ENCODE measurements around the gene MOV10L1. TPM values are rescaled to one million over a fixed set of nuclear protein-coding genes. Genes with fewer than 3 reads are reported as not detected.

MOV10L1 gene
- total RNA-seq, 1 experiment from 2014 or later = not detected

GRCh38 chr22:50062509-50063135, 27.2 kb upstream of the MOV10L1 start:
- CTCF ChIA-PET = no interaction called here

DNA sequence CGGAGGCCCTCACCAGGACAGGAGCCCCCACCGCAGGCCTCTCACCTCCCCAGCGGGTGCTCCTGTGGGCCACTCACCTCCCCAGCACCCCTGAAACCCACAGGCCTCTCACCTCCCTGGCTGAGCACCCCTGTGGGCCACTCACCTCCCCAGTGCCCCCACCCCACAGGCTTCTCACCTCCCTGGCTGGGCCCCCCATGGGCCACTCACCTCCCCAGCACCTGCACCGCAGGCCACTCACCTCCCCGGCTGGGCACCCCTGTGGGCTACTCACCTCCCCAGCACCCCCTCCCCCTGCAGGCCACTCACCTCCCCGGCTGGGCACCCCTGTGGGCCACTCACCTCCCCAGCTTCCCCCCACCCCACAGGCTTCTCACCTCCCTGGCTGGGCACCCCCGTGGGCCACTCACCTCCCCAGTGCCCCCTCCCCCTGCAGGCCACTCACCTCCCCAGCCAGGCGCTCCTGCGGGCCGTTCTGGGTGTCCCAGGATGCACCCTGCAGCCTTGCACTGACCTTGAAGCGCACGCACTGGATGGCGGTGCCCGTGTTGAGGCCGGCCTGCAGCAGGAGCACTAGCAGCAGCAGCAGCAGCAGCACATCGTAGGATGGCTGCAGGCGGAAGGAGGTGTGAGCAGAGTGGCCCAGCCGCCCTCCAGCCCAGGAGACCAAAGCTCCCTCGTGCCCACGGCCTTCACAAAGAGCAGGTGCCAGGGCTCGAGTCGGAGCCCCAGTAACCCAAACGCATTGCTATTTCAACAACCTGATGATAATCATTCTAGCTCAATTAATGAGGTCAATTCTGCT, 26.0 kb upstream of the MOV10L1 start:
- CTCF ChIA-PET = no interaction called here
- no peak for TF ChIP-seq EZH2 (IDR thresholded peaks at IDR 0.05; ENCODE audit: borderline replicate concordance, low read depth, low read length, poor library complexity, severe bottlenecking)
- no peak for TF ChIP-seq CTCF (conservative IDR thresholded peaks at IDR 0.05; ENCODE audit: low read depth, low read length)
- intact Hi-C loops (cut with micrococcal nuclease; ENCODE audit: unreplicated experiment) = no loop called here
- Histone ChIP-seq H3K27ac (ENCODE audit: low read depth, low read length, poor library complexity, severe bottlenecking) (no peak overlapping the region), H3K36me3 (ENCODE audit: insufficient read depth, low read length, poor library complexity, severe bottlenecking) (no peaks in the 10 kb centered on the region), H3K9me3 (ENCODE audit: low read depth, low read length, poor library complexity, severe bottlenecking) (no peaks in the 10 kb centered on the region), H3K4me3 (ENCODE audit: low read depth, low read length, poor library complexity, severe bottlenecking) (no peak overlapping the region), H3K4me1 (ENCODE audit: insufficient read depth, low read length, poor library complexity, severe bottlenecking) (peaks cover 5% of the 10 kb centered on the region), H3K27me3 (replicated peaks; ENCODE audit: insufficient read depth, low read depth, low read length, poor library complexity) (peaks cover 12% of the 10 kb centered on the region)
- POLR2A ChIA-PET (ENCODE audit: low non-redundant PET) = no interaction called here
- BruUV-seq (replicated peaks) = no TSS peak
- no peak for DNase-seq (ENCODE audit: low spot score)

More at GRCh38 chr22:50062509-50063135, 27.2 kb upstream of the MOV10L1 start:
- POLR2A ChIA-PET (ENCODE audit: low non-redundant PET) = no interaction called here
- TF ChIP-seq EZH2 (IDR thresholded peaks at IDR 0.05; ENCODE audit: borderline replicate concordance, low read depth, low read length, poor library complexity, severe bottlenecking) (no peak), CTCF (conservative IDR thresholded peaks at IDR 0.05; ENCODE audit: low read depth, low read length) (no peak)
- Histone ChIP-seq H3K27me3 (replicated peaks; ENCODE audit: insufficient read depth, low read depth, low read length, poor library complexity) (peaks cover 20% of the 10 kb centered on the region), H3K27ac (ENCODE audit: low read depth, low read length, poor library complexity, severe bottlenecking) (no peak overlapping the region), H3K4me1 (ENCODE audit: insufficient read depth, low read length, poor library complexity, severe bottlenecking) (peaks cover 11% of the 10 kb centered on the region), H3K9me3 (ENCODE audit: low read depth, low read length, poor library complexity, severe bottlenecking) (no peaks in the 10 kb centered on the region), H3K36me3 (ENCODE audit: insufficient read depth, low read length, poor library complexity, severe bottlenecking) (no peaks in the 10 kb centered on the region), H3K4me3 (ENCODE audit: low read depth, low read length, poor library complexity, severe bottlenecking) (no peak overlapping the region)
- no peak for DNase-seq (ENCODE audit: low spot score)
- BruUV-seq (replicated peaks) = no TSS peak
- intact Hi-C loops (cut with micrococcal nuclease; ENCODE audit: unreplicated experiment) = no loop called here

GRCh38 chr22:50064453-50064852, 25.4 kb upstream of the MOV10L1 start:
- Histone ChIP-seq H3K4me1 (ENCODE audit: insufficient read depth, low read length, poor library complexity, severe bottlenecking) (no peaks in the 10 kb centered on the region), H3K27ac (ENCODE audit: low read depth, low read length, poor library complexity, severe bottlenecking) (no peak overlapping the region), H3K9me3 (ENCODE audit: low read depth, low read length, poor library complexity, severe bottlenecking) (no peaks in the 10 kb centered on the region), H3K36me3 (ENCODE audit: insufficient read depth, low read length, poor library complexity, severe bottlenecking) (no peaks in the 10 kb centered on the region), H3K4me3 (ENCODE audit: low read depth, low read length, poor library complexity, severe bottlenecking) (no peak overlapping the region), H3K27me3 (replicated peaks; ENCODE audit: insufficient read depth, low read depth, low read length, poor library complexity) (peaks cover 5% of the 10 kb centered on the region)
- no peak for DNase-seq (ENCODE audit: low spot score)
- BruUV-seq (replicated peaks) = no TSS peak
- intact Hi-C loops (cut with micrococcal nuclease; ENCODE audit: unreplicated experiment) = no loop called here
- ChIA-PET POLR2A (ENCODE audit: low non-redundant PET) (interaction anchor here (0.6 kb wide), 1 partner anchor 10 kb away, joined by 3 read pairs; no protein-coding TSS in a partner anchor), CTCF (no interaction called here)
- TF ChIP-seq EZH2 (IDR thresholded peaks at IDR 0.05; ENCODE audit: borderline replicate concordance, low read depth, low read length, poor library complexity, severe bottlenecking) = no peak
- no peak for TF ChIP-seq CTCF (conservative IDR thresholded peaks at IDR 0.05; ENCODE audit: low read depth, low read length)
